Gastroesophageal sphincter (tissue), 3 donors: ENCODE measurements around the gene PTPRU.

ENCODE experiments used
- CTCF ChIP-seq, 4 experiments: fragments of 200-600 bp in 2 of 4; fragments of 450-650 bp in 2 of 4; sonication (generic) in 1 of 4; IDR thresholded peaks; one replicate each; pipeline ENCODE4 v1.5.1; 2017 to 2019; ENCODE audit warnings: antibody characterized with exemption in 4 of 4, mild to moderate bottlenecking in 2 of 4, moderate library complexity in 2 of 4
- POLR2A ChIP-seq, 2 donors: fragments of 450-650 bp; IDR thresholded peaks; one replicate each; pipeline ENCODE4 v1.6.1; 2017; ENCODE audit warnings: antibody characterized with exemption in 2 of 2, mild to moderate bottlenecking in 2 of 2, moderate library complexity in 1 of 2

- TF ChIP-seq CTCF (IDR thresholded peaks at IDR 0.05) (no peak), POLR2A (IDR thresholded peaks at IDR 0.05) (no peak)
These were observed 15.0 kb upstream of the PTPRU start for GRCh38 chr1:29221296-29221695.
